Hepatocyte (in vitro differentiated cells): ENCODE data around the gene ACAD9.

Experiments used
- EZH2phosphoT487 ChIP-seq: fragments of 200-600 bp; sonication (generic); IDR thresholded peaks from one replicate; pipeline ENCODE4 v1.6.1; 2018; ENCODE audit warnings: antibody characterized with exemption, mild to moderate bottlenecking, low read depth, moderate library complexity; ENCODE audit not compliant: unreplicated experiment, severe bottlenecking
- TF ChIP-seq, protein P1 (sequence below): fragments of 200-600 bp; sonication (generic); IDR thresholded peaks from 2 replicates; pipeline ENCODE4 v1.5.1; 2016; ENCODE audit warnings: antibody characterized with exemption, mild to moderate bottlenecking; ENCODE audit not compliant: poor library complexity

DNA sequence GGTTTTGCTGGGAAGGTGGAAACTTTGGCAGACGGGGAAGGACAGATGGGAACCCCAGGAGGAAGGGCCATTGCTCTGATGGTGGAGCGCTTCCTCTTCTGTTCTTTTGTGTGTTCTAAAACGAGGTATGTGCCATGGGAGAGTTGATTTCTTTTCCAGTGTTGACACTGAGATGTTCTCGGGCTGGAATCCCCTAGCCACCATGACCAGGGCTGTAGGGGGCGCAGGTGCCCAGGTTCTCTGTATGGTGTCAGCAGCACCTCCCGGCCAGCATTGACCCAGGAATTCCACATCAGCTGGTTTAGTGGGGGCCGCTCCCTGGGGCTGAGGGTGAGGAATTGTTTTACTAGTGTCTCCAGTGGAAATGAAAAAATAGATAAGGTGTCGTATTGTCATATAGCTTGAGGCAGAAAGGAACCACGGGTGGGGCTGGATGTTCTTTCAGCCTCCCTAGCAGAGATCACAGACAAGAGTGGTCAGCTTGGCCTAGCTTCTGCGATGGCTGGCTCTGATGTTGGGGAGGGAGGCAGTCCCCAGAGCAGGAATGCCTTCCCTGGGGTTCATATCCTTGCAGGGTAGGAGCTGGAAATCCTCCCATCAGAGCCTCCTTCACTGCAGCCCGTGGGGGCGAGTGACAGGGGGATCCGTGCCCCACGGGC, 34.2 kb upstream of the ACAD9 start:
- TF ChIP-seq, protein P1, sequence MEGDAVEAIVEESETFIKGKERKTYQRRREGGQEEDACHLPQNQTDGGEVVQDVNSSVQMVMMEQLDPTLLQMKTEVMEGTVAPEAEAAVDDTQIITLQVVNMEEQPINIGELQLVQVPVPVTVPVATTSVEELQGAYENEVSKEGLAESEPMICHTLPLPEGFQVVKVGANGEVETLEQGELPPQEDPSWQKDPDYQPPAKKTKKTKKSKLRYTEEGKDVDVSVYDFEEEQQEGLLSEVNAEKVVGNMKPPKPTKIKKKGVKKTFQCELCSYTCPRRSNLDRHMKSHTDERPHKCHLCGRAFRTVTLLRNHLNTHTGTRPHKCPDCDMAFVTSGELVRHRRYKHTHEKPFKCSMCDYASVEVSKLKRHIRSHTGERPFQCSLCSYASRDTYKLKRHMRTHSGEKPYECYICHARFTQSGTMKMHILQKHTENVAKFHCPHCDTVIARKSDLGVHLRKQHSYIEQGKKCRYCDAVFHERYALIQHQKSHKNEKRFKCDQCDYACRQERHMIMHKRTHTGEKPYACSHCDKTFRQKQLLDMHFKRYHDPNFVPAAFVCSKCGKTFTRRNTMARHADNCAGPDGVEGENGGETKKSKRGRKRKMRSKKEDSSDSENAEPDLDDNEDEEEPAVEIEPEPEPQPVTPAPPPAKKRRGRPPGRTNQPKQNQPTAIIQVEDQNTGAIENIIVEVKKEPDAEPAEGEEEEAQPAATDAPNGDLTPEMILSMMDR: peak; percentile 20
- TF ChIP-seq EZH2phosphoT487: no peak
